Ovary (tissue), 9 donors: ENCODE results near the gene CAPNS1. TPM values are rescaled to one million over a fixed set of nuclear protein-coding genes. Genes with fewer than 3 reads are reported as not detected.

ENCODE experiments used
- DNase-seq, 5 donors: peaks; one replicate each; pipeline ENCODE4 v3.0.0-alpha.2; 2019 to 2020
- H3K27ac ChIP-seq, 2 donors: fragments of 200-600 bp; one replicate each; pipeline versions ENCODE4 v1.5.1 to v1.8.0; 2019 to 2022
- H3K27me3 ChIP-seq: fragments of 200-600 bp; one replicate; pipeline ENCODE4 v1.8.0; 2022
- H3K36me3 ChIP-seq: fragments of 200-600 bp; sonication (generic); one replicate; pipeline ENCODE4 v1.5.1; 2019
- H3K4me1 ChIP-seq: one replicate; pipeline ENCODE4 v1.8.1; 2013; ENCODE audit warnings: mild to moderate bottlenecking, moderate library complexity; ENCODE audit not compliant: insufficient read depth
- H3K4me3 ChIP-seq: fragments of 200-600 bp; sonication (generic); one replicate; pipeline ENCODE4 v1.5.1; 2017
- H3K9me3 ChIP-seq, 2 donors: fragments of 200-600 bp in 1 of 2; sonication (generic) in 1 of 2; one replicate each; pipeline versions ENCODE4 v1.5.1 to v1.8.1; 2013 to 2019; ENCODE audit warnings: mild to moderate bottlenecking in 1 of 2, moderate library complexity in 1 of 2
- CTCF ChIP-seq, 3 donors: fragments of 450-650 bp in 2 of 3; fragments of 200-600 bp in 1 of 3; IDR thresholded peaks; one replicate each; pipeline versions ENCODE4 v1.5.1 to v1.8.0; 2016 to 2022; ENCODE audit warnings: antibody characterized with exemption in 3 of 3, mild to moderate bottlenecking in 1 of 3
- EP300 ChIP-seq: sonication (generic); formaldehyde crosslinking; IDR thresholded peaks from one replicate; pipeline ENCODE4 v1.6.1; 2017; ENCODE audit warnings: antibody characterized with exemption
- POLR2A ChIP-seq: fragments of 450-650 bp; IDR thresholded peaks from one replicate; pipeline ENCODE4 v1.6.1; 2017; ENCODE audit warnings: antibody characterized with exemption, mild to moderate bottlenecking, moderate library complexity
- WGBS, 3 donors: extraction: QIAGEN DNeasy Blood & Tissue Kit in 1 of 3; methylation state at CpG; one replicate each; pipeline versions ENCODE4 v1.1.5 to v1.1.7; 2013 to 2017; 5-methylcytosine and 5-hydroxymethylcytosine counted together
- intact Hi-C, 4 donors: fragments of 100-400 bp; cut with DNase I; formaldehyde crosslinking; loops; one replicate each; pipeline versions ENCODE4 v1.11.0 to v1.15.1; 2022 to 2023
- polyA plus RNA-seq, 2 donors: library from polyadenylated mRNA; stranded (reverse); fragments of 200-250 nt in 1 of 2; fragments of 350-450 nt in 1 of 2; fragmentation: Illumina TruSeq in 1 of 2; extraction: RNeasy Lipid Tissue Mini Kit (QIAGEN cat#74804) in 1 of 2; gene quantifications; one replicate each; pipeline ENCODE4 v1.2.3, GENCODE V29; 2013 to 2014
- total RNA-seq, 7 donors: library from RNA; depleted of rRNA in 2 of 7; stranded (reverse); fragments of >200 nt in 2 of 7; fragmentation: NEBNext Ultra II Directional in 3 of 7; extraction: Animal tissue kit (Norgen Biotek cat#: 25700) in 3 of 7; gene quantifications; one replicate each; pipeline versions ENCODE4 v1.1.0 to v1.2.4, GENCODE V29; 2016 to 2023
- donor health status: DM: no; HTN: no; CAD: no; lungs with moderate emphysema.
- donor health status: DM: no; HTN: no; CAD: no.
- donor health status: Bipolar disorder and iron deficiency.
- donor health status: DM: yes; HTN: yes; CAD: no.
- donor health status: DM: no; HTN: no; CAD: no.
- donor health status: DM: yes; HTN: yes; CAD: no.

Gene CAPNS1
- total and polyA plus RNA-seq, 9 donors, result 69.4 to 783 (median 488) TPM

GRCh38 chr19:36152019-36152351 lies 12.1 kb downstream of the CAPNS1 start:
- intact Hi-C loops, result no loop called here

GRCh38 chr19:36152352-36153091 lies 12.7 kb downstream of the CAPNS1 start, which contains the start of gene COX7A1:
TSS of gene COX7A1 (minus strand) at chr19:36152447. CDS start at chr19:36152407, 40 bp downstream.
- Histone ChIP-seq H3K27me3 (no peaks in the 10 kb centered on the region), H3K27ac (peak within 1 kb of the TSS; percentile 79 to 93), H3K4me3 (peak within 1 kb of the TSS; percentile 58), H3K9me3 (no peaks in the 10 kb centered on the region), H3K4me1 (peaks cover 4% of the 10 kb centered on the region), H3K36me3 (no peaks in the 10 kb centered on the region)
- intact Hi-C loops, result no loop called here
- WGBS, 3 donors, result 1 to 2% (median 1%) methylated on average over 33 to 40 of the region's 40 CpGs
- peak; percentile 68 to 79 (median 72) for DNase-seq
- TF ChIP-seq POLR2A, result peak; percentile 44
- no peak for TF ChIP-seq CTCF (IDR thresholded peaks at IDR 0.05)
- TF ChIP-seq EP300, result peak; percentile 6

More at GRCh38 chr19:36152019-36152351, 12.1 kb downstream of the CAPNS1 start:
- Histone ChIP-seq H3K36me3 (no peaks in the 10 kb centered on the region), H3K4me1 (peaks cover 4% of the 10 kb centered on the region), H3K27me3 (no peaks in the 10 kb centered on the region), H3K9me3 (no peaks in the 10 kb centered on the region), H3K4me3 (peak overlapping the region; percentile 58), H3K27ac (peak overlapping the region; percentile 79 to 93)
- no peak for DNase-seq
- whole genome bisulfite sequencing, 3 donors, result 5 to 10% (median 8%) methylated on average over 16 of the region's 16 CpGs
- TF ChIP-seq POLR2A (no peak), CTCF (IDR thresholded peaks at IDR 0.05) (no peak), EP300 (no peak)

GRCh38 chr19:36153126-36153525 lies 13.3 kb downstream of the CAPNS1 start:
- Histone ChIP-seq H3K9me3 (no peaks in the 10 kb centered on the region), H3K36me3 (no peaks in the 10 kb centered on the region), H3K4me3 (peak overlapping the region; percentile 58), H3K27me3 (no peaks in the 10 kb centered on the region), H3K27ac (peak overlapping the region in 1 of 2 donors; percentile 93), H3K4me1 (peaks cover 4% of the 10 kb centered on the region)
- intact Hi-C loops, result no loop called here
- WGBS, 3 donors, result 73 to 85% (median 78%) methylated on average over 10 of the region's 10 CpGs
- no peak for DNase-seq
- TF ChIP-seq POLR2A, result no peak
- TF ChIP-seq EP300, result no peak
- TF ChIP-seq CTCF (IDR thresholded peaks at IDR 0.05), result no peak

- no peak overlapping the region for H3K4me3 ChIP-seq
Observed at GRCh38 chr19:36160821-36161596, 21.1 kb downstream of the CAPNS1 start.

More at GRCh38 chr19:36160821-36161596, 21.1 kb downstream of the CAPNS1 start:
- H3K27me3 ChIP-seq, result no peaks in the 10 kb centered on the region
- H3K36me3 ChIP-seq, result no peaks in the 10 kb centered on the region
- 93 to 95% (median 95%) methylated on average over 7 of the region's 7 CpGs for WGBS, 3 donors
- H3K27ac ChIP-seq, result no peak overlapping the region
- H3K9me3 ChIP-seq, result no peaks in the 10 kb centered on the region
- intact Hi-C loops, result loop anchor here in 1 of 4 donors (10.0 kb wide), 1 partner anchor 96 kb away; no protein-coding TSS in a partner anchor
- TF ChIP-seq CTCF (IDR thresholded peaks at IDR 0.05) (no peak), POLR2A (no peak), EP300 (no peak)
- DNase-seq, result no peak
- no peaks in the 10 kb centered on the region for H3K4me1 ChIP-seq
